HG03066 (cell line): Measurements from ENCODE around the gene CSMD2.

Experiments
- ATAC-seq: cut with Tn5 transposase; IDR thresholded peaks from one replicate; pipeline ENCODE4 v1.9.1; 2021; ENCODE audit warnings: low read depth; ENCODE audit not compliant: unreplicated experiment

CSMD2 gene

GRCh38 chr1:33634143-33634542 lies 530.9 kb downstream of the CSMD2 start:
- ATAC-seq, result no peak

GRCh38 chr1:33633019-33633801 lies 531.8 kb downstream of the CSMD2 start:
- no peak for ATAC-seq

GRCh38 chr1:33630686-33631085 lies 534.3 kb downstream of the CSMD2 start:
- no peak for ATAC-seq

- ATAC-seq, result no peak
Measured at GRCh38 chr1:33626801-33627200, 538.2 kb downstream of the CSMD2 start.

GRCh38 chr1:33624991-33625870 lies 539.8 kb downstream of the CSMD2 start:
- no peak for ATAC-seq

- ATAC-seq, result no peak
Measured at GRCh38 chr1:33624261-33624990, 540.6 kb downstream of the CSMD2 start.

GRCh38 chr1:33623811-33624210 lies 541.2 kb downstream of the CSMD2 start:
- ATAC-seq, result no peak

GRCh38 chr1:33622757-33623156 lies 542.3 kb downstream of the CSMD2 start:
- ATAC-seq, result no peak

- ATAC-seq, result no peak
Measured at GRCh38 chr1:33618636-33619035, 546.4 kb downstream of the CSMD2 start.

- ATAC-seq, result no peak
Measured at GRCh38 chr1:33617451-33617850, 547.6 kb downstream of the CSMD2 start.

- no peak for ATAC-seq
Measured at GRCh38 chr1:33616780-33617179, 548.2 kb downstream of the CSMD2 start.

GRCh38 chr1:33615546-33615945 lies 549.5 kb downstream of the CSMD2 start:
- ATAC-seq, result no peak

GRCh38 chr1:33610864-33611455 lies 554.1 kb downstream of the CSMD2 start:
- ATAC-seq, result no peak

GRCh38 chr1:33610391-33610790 lies 554.6 kb downstream of the CSMD2 start:
- ATAC-seq, result no peak

- ATAC-seq, result no peak
Measured at GRCh38 chr1:33609739-33610138, 555.3 kb downstream of the CSMD2 start.

GRCh38 chr1:33608825-33609400 lies 556.1 kb downstream of the CSMD2 start:
- no peak for ATAC-seq

- no peak for ATAC-seq
Measured at GRCh38 chr1:33607444-33608005, 557.5 kb downstream of the CSMD2 start.

- no peak for ATAC-seq
Measured at GRCh38 chr1:33606272-33606671, 558.8 kb downstream of the CSMD2 start.

- no peak for ATAC-seq
Measured at GRCh38 chr1:33602271-33602670, 562.8 kb downstream of the CSMD2 start.

- no peak for ATAC-seq
Measured at GRCh38 chr1:33601751-33602150, 563.3 kb downstream of the CSMD2 start.
